Liver (tissue), 9 donors: ENCODE measurements around the gene UNKL. TPM values are rescaled to one million over a fixed set of nuclear protein-coding genes. Genes with fewer than 3 reads are reported as not detected.

ENCODE experiments used
- DNase-seq: peaks from one replicate; pipeline ENCODE4 v3.0.0-alpha.2; 2017; ENCODE audit warnings: low spot score
- H3K27ac ChIP-seq, 2 donors: one replicate each; pipeline ENCODE4 v1.7.0; 2013; ENCODE audit warnings: inconsistent platforms in 2 of 2, low read length in 2 of 2, control low read depth in 1 of 2, low read depth in 1 of 2, mild to moderate bottlenecking in 1 of 2
- H3K27me3 ChIP-seq, 4 donors: one replicate each; pipeline versions ENCODE4 v1.6.1 to v1.7.0; 2013; ENCODE audit warnings: low read length in 3 of 4, inconsistent platforms in 1 of 4, mild to moderate bottlenecking in 1 of 4, moderate library complexity in 1 of 4; ENCODE audit not compliant: control insufficient read depth in 4 of 4, insufficient read depth in 4 of 4
- H3K36me3 ChIP-seq, 4 donors: one replicate each; pipeline versions ENCODE4 v1.6.1 to v1.7.0; 2013; ENCODE audit warnings: low read length in 3 of 4, mild to moderate bottlenecking in 3 of 4, low read depth in 1 of 4, moderate library complexity in 1 of 4; ENCODE audit not compliant: control insufficient read depth in 4 of 4, insufficient read depth in 3 of 4
- H3K4me1 ChIP-seq, 4 donors: one replicate each; pipeline versions ENCODE4 v1.6.1 to v1.7.0; 2013; ENCODE audit warnings: low read length in 3 of 4, mild to moderate bottlenecking in 3 of 4, moderate library complexity in 1 of 4; ENCODE audit not compliant: control insufficient read depth in 4 of 4, insufficient read depth in 4 of 4
- H3K4me3 ChIP-seq, 3 donors: one replicate each; pipeline versions ENCODE4 v1.6.1 to v1.7.0; 2013; ENCODE audit warnings: low read length in 3 of 3, control low read depth in 1 of 3, low read depth in 1 of 3, mild to moderate bottlenecking in 1 of 3
- H3K9ac ChIP-seq, 2 donors: one replicate each; pipeline ENCODE4 v1.7.0; 2013; ENCODE audit warnings: low read length in 2 of 2, mild to moderate bottlenecking in 2 of 2, moderate library complexity in 2 of 2, control low read depth in 1 of 2, low read depth in 1 of 2
- H3K9me3 ChIP-seq, 4 donors: one replicate each; pipeline versions ENCODE4 v1.6.1 to v1.7.0; 2013; ENCODE audit warnings: low read length in 3 of 4; ENCODE audit not compliant: control insufficient read depth in 4 of 4
- ATF3 ChIP-seq: IDR thresholded peaks from 2 replicates; pipeline ENCODE4 v1.6.1; 2016; ENCODE audit warnings: antibody characterized with exemption
- CTCF ChIP-seq: fragments of 150-350 bp; IDR thresholded peaks from 2 replicates; pipeline ENCODE4 v1.5.1; 2017; ENCODE audit warnings: improper control_type of control experiment, low read depth, low read length; ENCODE audit not compliant: missing input control
- EGR1 ChIP-seq, 2 donors: IDR thresholded peaks; 2 replicates each; pipeline ENCODE4 v1.6.1; 2016 to 2018; ENCODE audit warnings: antibody characterized with exemption in 2 of 2, low read depth in 2 of 2
- FOXA1 ChIP-seq: IDR thresholded peaks from 2 replicates; pipeline ENCODE4 v1.6.1; 2016; ENCODE audit warnings: antibody characterized with exemption
- FOXA2 ChIP-seq: IDR thresholded peaks from 2 replicates; pipeline ENCODE4 v1.6.1; 2016; ENCODE audit warnings: antibody characterized with exemption
- GABPA ChIP-seq, 2 donors: IDR thresholded peaks in 1 of 2; conservative IDR thresholded peaks in 1 of 2; 2 replicates each; pipeline ENCODE4 v1.6.1; 2016; ENCODE audit warnings: antibody characterized with exemption in 2 of 2, mild to moderate bottlenecking in 1 of 2, moderate library complexity in 1 of 2
- HNF4A ChIP-seq, 2 donors: conservative IDR thresholded peaks; 2 replicates each; pipeline ENCODE4 v1.6.1; 2016; ENCODE audit warnings: antibody characterized with exemption in 2 of 2, mild to moderate bottlenecking in 2 of 2
- HNF4G ChIP-seq: IDR thresholded peaks from 2 replicates; pipeline ENCODE4 v1.6.1; 2016; ENCODE audit warnings: antibody characterized with exemption
- JUND ChIP-seq, 2 donors: IDR thresholded peaks; 2 replicates each; pipeline ENCODE4 v1.6.1; 2016; ENCODE audit warnings: antibody characterized with exemption in 2 of 2
- MAX ChIP-seq: IDR thresholded peaks from 2 replicates; pipeline ENCODE4 v1.6.1; 2016; ENCODE audit warnings: antibody characterized with exemption
- NR2F2 ChIP-seq: IDR thresholded peaks from 2 replicates; pipeline ENCODE4 v1.6.1; 2016; ENCODE audit warnings: antibody characterized with exemption
- REST ChIP-seq: IDR thresholded peaks from 2 replicates; pipeline ENCODE4 v1.6.1; 2016; ENCODE audit warnings: antibody characterized with exemption, mild to moderate bottlenecking
- RXRA ChIP-seq, 2 donors: IDR thresholded peaks; 2 replicates each; pipeline ENCODE4 v1.6.1; 2017 to 2018; ENCODE audit warnings: antibody characterized with exemption in 2 of 2, mild to moderate bottlenecking in 1 of 2
- SP1 ChIP-seq: IDR thresholded peaks from 2 replicates; pipeline ENCODE4 v1.6.1; 2018; ENCODE audit warnings: antibody characterized with exemption, mild to moderate bottlenecking
- TAF1 ChIP-seq: conservative IDR thresholded peaks from 2 replicates; pipeline ENCODE4 v1.6.1; 2016; ENCODE audit warnings: antibody characterized with exemption, mild to moderate bottlenecking
- YY1 ChIP-seq: IDR thresholded peaks from 2 replicates; pipeline ENCODE4 v1.6.1; 2016; ENCODE audit warnings: antibody characterized with exemption, mild to moderate bottlenecking
- ZBTB33 ChIP-seq: IDR thresholded peaks from 2 replicates; pipeline ENCODE4 v1.6.1; 2016; ENCODE audit warnings: antibody characterized with exemption
- WGBS: extraction: QIAGEN DNeasy Blood & Tissue Kit; methylation state at CpG from one replicate; pipeline ENCODE4 v1.1.7; 2013; 5-methylcytosine and 5-hydroxymethylcytosine counted together
- polyA plus RNA-seq, 2 donors: library from polyadenylated mRNA; stranded (reverse) in 1 of 2; unstranded in 1 of 2; fragments of 200-250 nt in 1 of 2; fragments of >200 nt in 1 of 2; fragmentation: Nextera tagmentation in 1 of 2; extraction: Ambion mirVana in 1 of 2; gene quantifications; one replicate each; pipeline versions ENCODE4 v1.2.1 to v1.2.3, GENCODE V29; 2013 to 2015
- total RNA-seq, 2 donors: library from RNA; depleted of rRNA; stranded (reverse); fragments of >200 nt; gene quantifications; one replicate each; pipeline ENCODE4 v1.2.3, GENCODE V29; 2014
- donor health status: healthy.
- donor health status: healthy.
- donor health status: healthy.
- donor health status: healthy.
- donor health status: healthy.

The UNKL gene
- total and polyA plus RNA-seq, 4 donors, result 3.5 to 14.7 (median 6.6) TPM

- Histone ChIP-seq H3K4me1 (peaks cover 3 to 16% (median 14%) of the 10 kb centered on the region in 4 donors), H3K27ac (no peak overlapping the region), H3K9ac (no peak overlapping the region), H3K9me3 (no peaks in the 10 kb centered on the region), H3K27me3 (no peaks in the 10 kb centered on the region), H3K4me3 (no peak overlapping the region), H3K36me3 (peaks cover 0 to 2% (median 0%) of the 10 kb centered on the region in 4 donors)
- DNase-seq, result no peak
- TF ChIP-seq NR2F2 (no peak), HNF4A (conservative IDR thresholded peaks at IDR 0.05) (no peak), HNF4G (no peak), FOXA2 (no peak), EGR1 (IDR thresholded peaks at IDR 0.05; ENCODE audit: low read depth in 2 of 2) (no peak), REST (no peak), ZBTB33 (no peak), RXRA (IDR thresholded peaks at IDR 0.05) (no peak), ATF3 (no peak), TAF1 (no peak), FOXA1 (no peak), SP1 (no peak), MAX (no peak), GABPA (IDR thresholded peaks at IDR 0.05 in 1 of 2, conservative IDR thresholded peaks at IDR 0.05 in 1 of 2) (no peak), CTCF (no peak), YY1 (no peak), JUND (IDR thresholded peaks at IDR 0.05) (no peak)
- WGBS, result 88% methylated on average over 10 of the region's 10 CpGs
These were observed 7.6 kb upstream of the UNKL start for GRCh38 chr16:1422076-1422475.
